Thoracic aorta (tissue), 2 donors: ENCODE measurements around the gene LTBP1. TPM values are rescaled to one million over a fixed set of nuclear protein-coding genes. Genes with fewer than 3 reads are reported as not detected.

Experiments
- ATAC-seq: fragments of 150-250 bp; one replicate; pipeline ENCODE4 v1.8.0; 2017; ENCODE audit warnings: low read depth; ENCODE audit not compliant: insufficient number of reproducible peaks, low FRiP score
- DNase-seq: peaks from one replicate; pipeline ENCODE4 v3.0.0-alpha.2; 2020; ENCODE audit warnings: low spot score
- H3K27ac ChIP-seq, 2 donors: fragments of 200-600 bp; sonication (generic); 1 replicate in 1 of 2; 2 replicates in 1 of 2; pipeline ENCODE4 v1.5.1; 2016; ENCODE audit warnings: mild to moderate bottlenecking in 2 of 2, moderate library complexity in 2 of 2
- H3K27me3 ChIP-seq: fragments of 200-600 bp; sonication (generic); replicated peaks from 2 replicates; pipeline ENCODE4 v1.6.0; 2016; ENCODE audit warnings: mild to moderate bottlenecking; ENCODE audit not compliant: insufficient read depth
- H3K36me3 ChIP-seq: fragments of 200-600 bp; sonication (generic); one replicate; pipeline ENCODE4 v1.5.1; 2016
- H3K4me1 ChIP-seq, 2 donors: fragments of 200-600 bp; sonication (generic); 1 replicate in 1 of 2; 2 replicates in 1 of 2; pipeline versions ENCODE4 v1.5.1 to v1.6.0; 2016; ENCODE audit warnings: low read depth in 2 of 2, mild to moderate bottlenecking in 1 of 2; ENCODE audit not compliant: control insufficient read depth in 1 of 2
- H3K4me3 ChIP-seq: fragments of 200-600 bp; sonication (generic); 2 replicates; pipeline ENCODE4 v1.5.1; 2016; ENCODE audit warnings: mild to moderate bottlenecking
- H3K9me3 ChIP-seq: fragments of 200-600 bp; sonication (generic); 2 replicates; pipeline ENCODE4 v1.5.1; 2016
- total RNA-seq, 2 donors: library from RNA; depleted of rRNA; stranded (reverse); fragments of >200 nt; gene quantifications; one replicate each; pipeline versions ENCODE4 v1.1.0 to v1.2.3, GENCODE V29; 2016
- TF ChIP-seq, protein P1 (sequence below): fragments of 200-600 bp; sonication (generic); IDR thresholded peaks from one replicate; pipeline ENCODE4 v1.5.1; 2019; ENCODE audit warnings: antibody characterized with exemption

The LTBP1 gene
- total RNA-seq, 2 donors from 2014 or later, result 584 to 786 TPM

- DNase-seq, result no peak
- no peak overlapping the region for H3K27ac ChIP-seq
- TF ChIP-seq, protein P1, sequence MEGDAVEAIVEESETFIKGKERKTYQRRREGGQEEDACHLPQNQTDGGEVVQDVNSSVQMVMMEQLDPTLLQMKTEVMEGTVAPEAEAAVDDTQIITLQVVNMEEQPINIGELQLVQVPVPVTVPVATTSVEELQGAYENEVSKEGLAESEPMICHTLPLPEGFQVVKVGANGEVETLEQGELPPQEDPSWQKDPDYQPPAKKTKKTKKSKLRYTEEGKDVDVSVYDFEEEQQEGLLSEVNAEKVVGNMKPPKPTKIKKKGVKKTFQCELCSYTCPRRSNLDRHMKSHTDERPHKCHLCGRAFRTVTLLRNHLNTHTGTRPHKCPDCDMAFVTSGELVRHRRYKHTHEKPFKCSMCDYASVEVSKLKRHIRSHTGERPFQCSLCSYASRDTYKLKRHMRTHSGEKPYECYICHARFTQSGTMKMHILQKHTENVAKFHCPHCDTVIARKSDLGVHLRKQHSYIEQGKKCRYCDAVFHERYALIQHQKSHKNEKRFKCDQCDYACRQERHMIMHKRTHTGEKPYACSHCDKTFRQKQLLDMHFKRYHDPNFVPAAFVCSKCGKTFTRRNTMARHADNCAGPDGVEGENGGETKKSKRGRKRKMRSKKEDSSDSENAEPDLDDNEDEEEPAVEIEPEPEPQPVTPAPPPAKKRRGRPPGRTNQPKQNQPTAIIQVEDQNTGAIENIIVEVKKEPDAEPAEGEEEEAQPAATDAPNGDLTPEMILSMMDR, result no peak
- H3K4me1 ChIP-seq, result peaks cover 2 to 7% of the 10 kb centered on the region in 2 donors
- no peaks in the 10 kb centered on the region for H3K36me3 ChIP-seq
- H3K4me3 ChIP-seq, result no peak overlapping the region
- H3K27me3 ChIP-seq, result no peaks in the 10 kb centered on the region
- H3K9me3 ChIP-seq, result no peaks in the 10 kb centered on the region
- ATAC-seq, result no peak
Measured at GRCh38 chr2:33443274-33443829, 496.6 kb downstream of the LTBP1 start.

- H3K27me3 ChIP-seq, result no peaks in the 10 kb centered on the region
- TF ChIP-seq, protein P1, result no peak
- H3K9me3 ChIP-seq, result no peaks in the 10 kb centered on the region
- ATAC-seq (no peak), DNase-seq (no peak)
- no peaks in the 10 kb centered on the region for H3K36me3 ChIP-seq
- peaks cover 2 to 7% of the 10 kb centered on the region in 2 donors for H3K4me1 ChIP-seq
- no peak overlapping the region for H3K27ac ChIP-seq
- no peak overlapping the region for H3K4me3 ChIP-seq
Measured at GRCh38 chr2:33444967-33445366, 498.2 kb downstream of the LTBP1 start.

DNA sequence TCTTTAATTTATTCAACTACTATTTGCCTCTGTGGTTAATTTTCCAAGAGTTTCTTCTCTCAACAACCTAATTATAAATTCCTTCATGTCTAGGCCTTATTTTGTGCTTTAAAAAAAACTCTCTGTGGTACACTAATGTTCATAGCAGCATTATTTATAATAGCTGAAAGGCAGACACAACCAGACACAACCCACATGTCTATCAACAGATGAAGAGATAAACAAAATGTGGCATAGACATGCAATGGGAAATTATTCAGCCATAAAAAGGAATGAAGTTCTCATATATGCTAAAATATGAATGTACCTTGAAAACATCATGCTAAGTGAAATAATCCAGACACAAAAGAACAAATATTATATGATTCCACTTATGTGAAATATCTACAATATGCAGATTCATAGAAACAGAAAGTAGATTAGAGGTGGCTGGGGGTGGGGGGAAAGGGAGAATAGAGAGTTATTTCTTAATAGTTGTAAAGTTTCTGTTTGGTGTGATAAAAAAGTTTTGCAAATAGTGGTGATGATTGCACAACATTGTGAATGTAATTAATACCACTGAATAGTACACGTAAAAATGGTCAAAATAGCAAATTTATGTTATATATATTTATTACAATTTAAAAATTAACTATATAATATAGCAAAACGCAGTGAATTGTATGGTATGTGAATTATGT lies 501.6 kb downstream of the LTBP1 start:
- DNase-seq, result no peak
- Histone ChIP-seq H3K4me3 (no peak overlapping the region), H3K27ac (no peak overlapping the region), H3K9me3 (peaks cover 5% of the 10 kb centered on the region), H3K4me1 (peaks cover 0 to 7% of the 10 kb centered on the region in 2 donors), H3K36me3 (no peaks in the 10 kb centered on the region), H3K27me3 (no peaks in the 10 kb centered on the region)
- TF ChIP-seq, protein P1, result no peak
- no peak for ATAC-seq
